Cardiac muscle cell (in vitro differentiated cells and primary cell): ENCODE results near the gene BBS9. TPM values are rescaled to one million over a fixed set of nuclear protein-coding genes. Genes with fewer than 3 reads are reported as not detected.

ENCODE experiments used
- DNase-seq, 2 donors: peaks; one replicate each; pipeline versions ENCODE4 v3.0.0 to v3.0.0-alpha.2; 2010 to 2017; ENCODE audit warnings: low read depth in 1 of 2, low spot score in 1 of 2
- H3K27ac ChIP-seq: fragments of 200-600 bp; sonication (generic); 2 replicates; pipeline ENCODE4 v1.5.1; 2016
- H3K27me3 ChIP-seq: fragments of 200-600 bp; sonication (generic); 2 replicates; pipeline ENCODE4 v1.6.0; 2016; ENCODE audit warnings: control low read depth
- H3K36me3 ChIP-seq: fragments of 200-600 bp; sonication (generic); 2 replicates; pipeline ENCODE4 v1.5.1; 2016; ENCODE audit warnings: control low read depth
- H3K4me1 ChIP-seq: fragments of 200-600 bp; sonication (generic); 2 replicates; pipeline ENCODE4 v1.8.1; 2017; ENCODE audit warnings: low read depth, mild to moderate bottlenecking, mixed run types
- H3K4me3 ChIP-seq: fragments of 200-600 bp; sonication (generic); 2 replicates; pipeline ENCODE4 v1.5.1; 2016; ENCODE audit warnings: mild to moderate bottlenecking
- H3K9me3 ChIP-seq: fragments of 200-600 bp; sonication (generic); 2 replicates; pipeline ENCODE4 v1.5.1; 2017; ENCODE audit warnings: low read depth, mild to moderate bottlenecking, control low read depth
- polyA plus RNA-seq: library from polyadenylated mRNA; unstranded; fragments of >200 nt; fragmentation: Nextera tagmentation; extraction: Ambion mirVana; gene quantifications from 2 replicates; pipeline ENCODE4 v1.2.1, GENCODE V29; 2016
- total RNA-seq: library from RNA; depleted of rRNA; stranded (reverse); fragments of >200 nt; gene quantifications from 2 replicates; pipeline ENCODE4 v1.2.3, GENCODE V29; 2016
- TF ChIP-seq, protein P1 (sequence below): IDR thresholded peaks from 2 replicates; pipeline ENCODE4 v1.5.1; 2012; ENCODE audit warnings: low read depth, mild to moderate bottlenecking, low read length

BBS9 gene
- total and polyA plus RNA-seq, 2 experiments from 2014 or later = 9.8 to 13.2 TPM

DNA sequence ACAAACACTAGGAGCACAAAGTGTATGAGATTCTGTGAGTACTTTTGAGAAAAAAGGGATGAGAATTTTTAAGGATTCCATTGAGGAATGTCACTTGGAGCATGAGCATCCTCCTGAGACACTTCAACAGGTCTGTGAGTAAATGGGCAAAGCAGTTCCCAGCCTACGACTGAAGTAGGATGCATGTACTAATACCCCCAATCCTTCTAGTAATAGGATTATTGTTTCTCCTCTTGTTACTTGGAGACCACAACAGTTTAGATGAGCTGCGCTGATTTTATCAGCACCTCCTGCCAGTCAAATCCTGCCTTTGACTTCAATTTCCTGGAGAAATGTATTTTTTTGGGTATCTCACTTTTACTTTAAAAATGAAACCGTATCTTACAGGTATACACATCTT, 820 bp downstream of the BBS9 start:
- TF ChIP-seq, protein P1, sequence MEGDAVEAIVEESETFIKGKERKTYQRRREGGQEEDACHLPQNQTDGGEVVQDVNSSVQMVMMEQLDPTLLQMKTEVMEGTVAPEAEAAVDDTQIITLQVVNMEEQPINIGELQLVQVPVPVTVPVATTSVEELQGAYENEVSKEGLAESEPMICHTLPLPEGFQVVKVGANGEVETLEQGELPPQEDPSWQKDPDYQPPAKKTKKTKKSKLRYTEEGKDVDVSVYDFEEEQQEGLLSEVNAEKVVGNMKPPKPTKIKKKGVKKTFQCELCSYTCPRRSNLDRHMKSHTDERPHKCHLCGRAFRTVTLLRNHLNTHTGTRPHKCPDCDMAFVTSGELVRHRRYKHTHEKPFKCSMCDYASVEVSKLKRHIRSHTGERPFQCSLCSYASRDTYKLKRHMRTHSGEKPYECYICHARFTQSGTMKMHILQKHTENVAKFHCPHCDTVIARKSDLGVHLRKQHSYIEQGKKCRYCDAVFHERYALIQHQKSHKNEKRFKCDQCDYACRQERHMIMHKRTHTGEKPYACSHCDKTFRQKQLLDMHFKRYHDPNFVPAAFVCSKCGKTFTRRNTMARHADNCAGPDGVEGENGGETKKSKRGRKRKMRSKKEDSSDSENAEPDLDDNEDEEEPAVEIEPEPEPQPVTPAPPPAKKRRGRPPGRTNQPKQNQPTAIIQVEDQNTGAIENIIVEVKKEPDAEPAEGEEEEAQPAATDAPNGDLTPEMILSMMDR = no peak
- Histone ChIP-seq H3K9me3 (no peaks in the 10 kb centered on the region), H3K27ac (no peak overlapping the region), H3K27me3 (no peaks in the 10 kb centered on the region), H3K36me3 (no peaks in the 10 kb centered on the region), H3K4me1 (no peaks in the 10 kb centered on the region), H3K4me3 (peak overlapping the region; percentile 79)
- peak in 1 of 2 donors; percentile 14 for DNase-seq

- Histone ChIP-seq H3K9me3 (no peaks in the 10 kb centered on the region), H3K4me3 (no peak overlapping the region), H3K36me3 (no peaks in the 10 kb centered on the region), H3K27ac (no peak overlapping the region), H3K4me1 (no peaks in the 10 kb centered on the region), H3K27me3 (no peaks in the 10 kb centered on the region)
- TF ChIP-seq, protein P1 = no peak
- no peak for DNase-seq
Measured at GRCh38 chr7:33137103-33137502, 7.7 kb downstream of the BBS9 start.

GRCh38 chr7:33142585-33142984, 13.2 kb downstream of the BBS9 start:
- no peak for DNase-seq
- no peaks in the 10 kb centered on the region for H3K27me3 ChIP-seq
- no peak overlapping the region for H3K27ac ChIP-seq
- TF ChIP-seq, protein P1 = no peak
- no peaks in the 10 kb centered on the region for H3K36me3 ChIP-seq
- no peaks in the 10 kb centered on the region for H3K9me3 ChIP-seq
- H3K4me1 ChIP-seq = no peaks in the 10 kb centered on the region
- H3K4me3 ChIP-seq = no peak overlapping the region

GRCh38 chr7:33143996-33144718, 14.8 kb downstream of the BBS9 start:
- no peak for DNase-seq
- no peaks in the 10 kb centered on the region for H3K36me3 ChIP-seq
- H3K4me1 ChIP-seq = no peaks in the 10 kb centered on the region
- H3K9me3 ChIP-seq = no peaks in the 10 kb centered on the region
- H3K4me3 ChIP-seq = no peak overlapping the region
- H3K27me3 ChIP-seq = no peaks in the 10 kb centered on the region
- H3K27ac ChIP-seq = no peak overlapping the region
- TF ChIP-seq, protein P1 = no peak

- H3K36me3 ChIP-seq = no peaks in the 10 kb centered on the region
- no peaks in the 10 kb centered on the region for H3K9me3 ChIP-seq
- H3K4me1 ChIP-seq = no peaks in the 10 kb centered on the region
- DNase-seq = no peak
- TF ChIP-seq, protein P1 = no peak
- no peaks in the 10 kb centered on the region for H3K27me3 ChIP-seq
- H3K4me3 ChIP-seq = no peak overlapping the region
- no peak overlapping the region for H3K27ac ChIP-seq
Measured at GRCh38 chr7:33145156-33145555, 15.8 kb downstream of the BBS9 start.
